NCI-H1048 (cell line): Measurements from ENCODE around the gene TP53I13.
A peak's percentile ranks its signal among the peaks of the same experiment; 100 is the strongest.
"Not testable (repeated sequence)": the region's sequence is repeated elsewhere in the genome, so short reads cannot be mapped to it uniquely, and the experiment has no call there.

Experiments used
- DNase-seq: peaks from one replicate; lab custom pipeline; 2025; lab: John Stamatoyannopoulos, UW

Gene TP53I13, protein sequence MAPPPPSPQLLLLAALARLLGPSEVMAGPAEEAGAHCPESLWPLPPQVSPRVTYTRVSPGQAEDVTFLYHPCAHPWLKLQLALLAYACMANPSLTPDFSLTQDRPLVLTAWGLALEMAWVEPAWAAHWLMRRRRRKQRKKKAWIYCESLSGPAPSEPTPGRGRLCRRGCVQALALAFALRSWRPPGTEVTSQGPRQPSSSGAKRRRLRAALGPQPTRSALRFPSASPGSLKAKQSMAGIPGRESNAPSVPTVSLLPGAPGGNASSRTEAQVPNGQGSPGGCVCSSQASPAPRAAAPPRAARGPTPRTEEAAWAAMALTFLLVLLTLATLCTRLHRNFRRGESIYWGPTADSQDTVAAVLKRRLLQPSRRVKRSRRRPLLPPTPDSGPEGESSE

DNA sequence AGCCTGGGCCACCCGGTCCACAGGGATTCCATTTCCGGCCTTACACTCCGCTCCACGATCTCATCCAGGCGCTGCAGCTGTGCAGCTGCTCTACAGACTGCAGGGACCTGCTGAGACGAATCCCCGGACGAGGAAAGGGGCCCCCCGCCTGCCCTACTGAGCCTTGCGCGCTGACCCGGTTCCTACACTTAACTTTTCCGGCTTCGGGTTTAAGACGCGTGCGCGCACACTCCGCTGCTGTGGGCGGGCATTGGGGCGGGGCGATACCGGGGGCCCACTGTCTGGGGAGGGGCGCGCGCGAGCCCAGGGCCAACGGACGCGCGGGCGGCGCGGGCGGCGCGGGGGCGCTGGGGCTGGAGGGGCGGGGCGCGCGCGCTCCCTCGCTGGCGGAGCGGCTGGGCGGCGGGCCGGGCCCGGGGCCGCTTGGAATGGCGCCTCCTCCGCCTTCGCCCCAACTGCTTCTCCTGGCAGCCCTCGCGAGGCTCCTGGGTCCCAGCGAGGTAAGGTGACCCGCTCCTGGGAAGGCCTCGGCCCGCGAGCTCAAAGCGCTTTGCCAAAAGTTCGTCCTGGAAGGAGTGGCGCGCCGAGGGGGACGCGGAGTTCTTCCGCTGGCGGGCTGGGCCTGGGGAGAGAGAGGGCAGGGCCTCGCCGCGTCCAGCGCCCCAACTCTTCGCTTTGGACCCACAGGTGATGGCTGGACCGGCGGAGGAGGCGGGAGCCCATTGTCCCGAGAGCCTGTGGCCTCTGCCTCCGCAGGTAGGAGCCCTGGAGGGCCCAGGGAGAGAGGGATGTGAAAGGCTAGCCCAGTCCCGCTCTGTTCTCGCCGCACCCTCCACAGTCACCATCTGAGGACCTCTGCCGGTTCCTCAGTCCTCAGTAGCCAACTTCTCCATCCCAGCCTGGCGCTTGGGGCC is at the start of gene TP53I13:
Gene TP53I13, plus strand, starts transcription at position 371 of the 914 bp plus-strand sequence. Its CDS starts 58 bp downstream, at position 429.
- DNase-seq, result peak; percentile 57

DNA sequence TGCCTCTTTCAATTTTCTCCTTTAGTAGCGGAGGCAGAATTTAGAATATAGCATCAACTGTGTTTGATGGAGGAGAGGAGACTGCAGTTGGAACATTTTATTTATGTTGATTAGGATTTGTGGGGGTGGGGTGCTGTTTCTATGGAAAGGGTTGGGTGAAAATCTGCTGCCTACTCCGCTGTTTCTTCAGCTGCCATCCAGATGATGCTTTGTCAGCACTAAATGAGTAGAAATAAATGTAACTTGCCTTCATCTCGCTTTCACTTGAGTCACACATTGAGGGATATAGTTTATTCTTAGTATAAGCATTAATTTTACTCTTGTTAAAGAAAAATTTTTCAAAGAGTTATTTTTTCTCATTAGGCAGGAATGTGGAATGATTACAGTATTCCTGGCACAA is 43.8 kb upstream of the TP53I13 start:
- DNase-seq, result no peak

DNA sequence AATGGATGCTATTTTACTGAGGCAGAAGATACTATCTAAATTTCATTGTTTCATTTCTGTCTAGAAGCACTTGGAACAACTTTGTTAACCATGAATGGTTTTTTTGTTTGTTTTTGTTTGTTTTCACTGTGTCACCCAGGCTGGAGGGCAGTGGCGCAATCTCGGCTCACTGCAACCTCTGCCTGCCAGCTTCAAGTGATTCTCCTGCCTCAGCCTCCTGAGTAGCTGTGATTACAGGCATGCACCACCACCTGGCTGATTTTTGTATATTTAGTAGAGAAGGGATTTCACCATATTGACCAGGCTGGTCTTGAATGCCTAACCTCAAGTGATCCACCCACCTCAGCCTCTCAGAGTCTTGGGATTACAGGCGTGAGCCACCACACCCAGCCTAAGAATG is 42.2 kb upstream of the TP53I13 start:
- DNase-seq, result no peak

DNA sequence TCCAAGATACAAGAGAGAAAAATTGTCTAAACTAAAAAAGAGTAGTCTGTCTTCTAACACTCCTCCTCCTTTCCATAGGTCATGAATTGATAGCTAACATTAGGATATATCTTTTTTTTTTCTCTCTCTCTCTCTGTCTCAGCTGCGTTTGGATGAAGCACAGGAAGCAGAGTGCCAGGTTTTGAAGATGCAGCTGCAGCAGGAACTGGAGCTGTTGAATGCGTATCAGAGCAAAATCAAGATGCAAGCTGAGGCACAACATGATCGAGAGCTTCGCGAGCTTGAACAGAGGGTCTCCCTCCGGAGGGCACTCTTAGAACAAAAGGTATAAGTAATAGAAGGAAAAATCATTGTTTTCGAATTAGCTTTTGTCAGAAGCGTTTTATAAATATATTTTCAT is 34.5 kb upstream of the TP53I13 start:
- DNase-seq, result no peak

DNA sequence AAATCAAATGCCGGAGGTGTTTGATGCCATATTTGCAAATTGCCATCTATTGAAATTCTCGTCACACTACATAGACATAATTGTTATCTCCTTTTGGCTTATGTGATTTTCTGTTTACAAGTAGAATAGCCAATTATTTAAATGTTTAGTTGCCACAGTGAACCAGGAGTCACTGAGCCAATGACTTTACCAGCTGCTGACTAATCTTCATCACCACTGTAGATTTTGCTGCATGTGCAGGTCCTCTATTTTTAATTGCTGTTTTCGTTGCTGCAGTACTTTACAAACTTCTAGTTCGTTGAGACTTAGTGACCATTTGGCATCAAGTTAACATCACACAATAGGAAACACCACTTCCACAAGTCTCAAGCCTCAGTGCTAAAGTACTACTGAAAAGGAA is 24.4 kb upstream of the TP53I13 start:
- no peak for DNase-seq

DNA sequence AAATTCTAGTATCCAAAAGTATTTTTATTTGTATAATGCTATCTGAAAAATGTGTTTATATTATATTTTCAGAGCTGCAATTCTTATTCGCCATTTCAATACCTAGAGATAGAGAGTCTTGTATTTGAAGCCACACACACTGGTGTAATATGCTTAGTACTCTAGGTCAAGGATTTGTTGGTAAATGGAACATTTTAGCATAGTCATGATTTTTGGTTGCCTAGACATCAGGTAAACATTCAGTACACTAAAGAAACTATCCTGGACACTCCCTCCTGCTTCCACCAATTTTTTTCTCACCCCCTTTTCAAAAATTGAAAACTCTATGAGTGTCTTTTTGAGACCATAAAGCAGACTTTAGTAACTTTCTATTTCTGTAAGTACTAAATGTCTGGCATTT is 22.4 kb upstream of the TP53I13 start:
- DNase-seq, result no peak

DNA sequence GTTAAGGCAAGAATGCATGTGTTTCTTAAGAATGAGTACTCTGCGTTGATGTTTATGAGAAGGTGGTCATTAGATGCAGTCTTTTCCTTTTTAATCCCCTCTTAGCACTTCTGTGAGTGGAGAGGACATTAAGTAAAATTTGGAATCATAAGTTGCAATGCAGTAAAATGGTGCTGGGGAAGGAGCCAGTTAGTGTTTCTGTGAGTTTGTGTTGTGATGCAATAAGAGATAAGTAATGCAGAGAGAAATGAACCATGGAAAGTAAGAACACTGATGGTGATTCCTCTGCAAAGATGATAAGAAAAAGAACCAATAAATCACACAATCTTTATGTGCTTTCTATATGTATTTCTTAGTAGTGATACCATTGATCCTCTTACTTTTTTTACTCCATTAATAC is 21.7 kb upstream of the TP53I13 start:
- DNase-seq, result no peak

DNA sequence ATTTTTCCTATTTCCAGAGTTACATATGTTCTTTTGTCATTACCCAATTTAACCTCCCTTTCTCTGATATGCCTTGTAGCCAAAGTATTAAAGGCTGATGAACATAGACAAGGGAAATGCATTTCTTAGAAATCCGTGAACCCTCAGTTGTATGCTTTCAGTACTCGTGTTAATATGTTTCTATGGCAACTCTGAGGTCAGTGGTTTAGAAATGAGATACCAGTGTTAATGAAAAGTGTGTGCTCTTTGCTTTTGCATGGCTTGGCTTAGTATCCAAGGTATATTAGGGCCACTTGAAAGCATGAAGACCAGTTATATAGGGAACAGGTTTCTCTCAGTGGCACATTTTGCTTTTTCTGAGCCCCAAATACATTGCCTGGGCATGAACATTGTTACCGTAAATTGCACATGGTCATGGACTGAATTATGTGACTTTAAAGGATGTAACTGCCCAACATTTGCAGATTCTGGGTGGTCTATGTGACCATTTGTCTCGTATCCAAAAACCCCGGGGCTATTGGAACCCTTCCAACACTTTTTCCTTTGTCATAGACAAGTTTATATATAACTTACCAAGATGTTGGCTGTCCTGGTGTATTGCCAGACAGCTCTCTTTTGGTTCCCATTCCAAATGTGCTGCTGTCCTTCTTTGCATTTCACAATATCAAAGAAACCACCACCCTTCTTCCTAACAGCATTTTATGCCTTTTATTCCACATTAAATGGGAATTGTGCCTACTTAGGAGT is 19.2 kb upstream of the TP53I13 start:
- no peak for DNase-seq

DNA sequence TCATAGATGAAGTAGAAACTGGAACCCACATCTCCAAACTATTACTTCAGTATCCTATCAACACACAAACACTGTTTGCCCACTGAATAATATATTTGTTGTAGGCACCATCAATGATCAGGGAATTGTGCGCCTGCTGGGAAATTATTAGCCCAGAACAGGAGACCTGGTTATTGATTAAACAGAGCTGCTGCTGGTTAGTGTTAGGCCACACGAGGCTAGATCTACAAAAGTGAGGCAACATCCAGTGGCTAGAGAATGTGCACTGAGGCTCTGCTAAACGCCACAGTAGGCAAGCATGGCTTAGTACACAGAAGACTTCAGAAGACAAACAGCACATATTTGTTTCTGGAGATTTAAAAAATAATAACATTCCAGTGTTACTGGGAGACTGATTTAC is 12.7 kb upstream of the TP53I13 start:
- no peak for DNase-seq

DNA sequence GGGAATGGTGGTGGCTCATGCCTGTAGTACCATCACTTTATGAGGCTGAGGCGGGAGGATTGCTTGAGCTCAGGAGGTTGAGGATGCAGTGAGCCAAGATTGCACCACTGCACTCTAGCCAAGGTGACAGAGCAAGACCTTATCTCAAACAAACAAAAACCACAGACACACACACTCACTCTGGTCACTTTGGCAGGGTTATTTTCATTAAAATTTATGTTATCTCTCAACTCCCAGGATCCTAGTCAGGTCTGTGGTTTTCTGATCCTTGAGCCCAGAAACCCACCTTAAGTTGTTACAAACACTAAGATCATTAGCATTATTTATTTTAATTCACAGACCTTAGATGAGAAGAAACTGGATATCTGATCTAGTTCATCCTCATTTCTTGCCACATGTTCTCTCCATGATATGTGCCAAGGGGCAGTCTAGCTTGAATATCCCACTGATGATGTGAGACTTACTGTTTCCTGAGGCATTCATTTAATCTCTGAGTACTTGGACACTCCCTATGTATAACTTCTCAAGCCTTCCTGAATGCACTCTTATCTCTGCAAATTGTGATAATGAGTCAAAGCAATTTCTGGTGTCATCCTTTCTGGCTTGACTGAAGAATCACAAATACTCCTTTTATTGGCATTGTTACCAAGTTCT is 11.3 kb upstream of the TP53I13 start:
- DNase-seq, result no peak

DNA sequence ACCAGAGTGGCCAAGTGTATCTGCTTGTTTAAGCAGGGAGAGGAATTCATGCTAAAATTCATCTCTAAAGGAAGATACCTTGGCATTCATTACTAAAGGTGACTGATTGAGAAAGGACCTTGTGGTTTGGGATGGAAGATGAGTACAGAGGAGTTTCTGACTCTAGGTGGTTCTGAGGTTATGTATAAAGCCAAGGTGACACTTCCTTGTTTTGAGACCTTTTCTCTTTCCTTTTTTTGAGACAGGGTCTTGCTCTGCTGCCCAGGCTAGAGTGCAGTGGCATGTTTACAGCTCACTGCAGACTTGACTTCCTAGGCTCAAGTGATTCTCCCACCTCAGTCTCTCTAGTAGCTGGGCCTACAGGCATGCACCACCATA is 10.8 kb upstream of the TP53I13 start:
- no peak for DNase-seq

DNA sequence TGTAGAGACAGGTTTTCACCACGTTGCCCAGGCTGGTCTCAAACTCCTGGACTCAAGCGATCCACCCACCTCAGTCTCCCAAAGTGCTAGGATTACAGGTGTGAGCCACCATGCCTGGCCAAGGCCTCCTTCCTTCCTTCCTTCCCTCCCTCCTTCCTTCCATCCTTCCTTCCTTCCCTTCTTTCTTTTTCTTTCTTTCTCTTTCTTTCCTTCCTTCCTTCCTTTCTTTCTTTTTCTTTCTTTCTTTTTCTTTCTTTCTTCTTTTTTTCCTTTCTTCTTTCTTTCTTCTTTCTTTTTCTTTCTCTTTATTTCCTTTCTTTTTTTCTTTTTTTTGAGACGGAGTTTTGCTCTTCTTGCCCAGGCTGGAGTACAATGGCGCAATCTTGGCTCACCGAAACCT is 10.4 kb upstream of the TP53I13 start:
- DNase-seq, result not testable (repeated sequence)

DNA sequence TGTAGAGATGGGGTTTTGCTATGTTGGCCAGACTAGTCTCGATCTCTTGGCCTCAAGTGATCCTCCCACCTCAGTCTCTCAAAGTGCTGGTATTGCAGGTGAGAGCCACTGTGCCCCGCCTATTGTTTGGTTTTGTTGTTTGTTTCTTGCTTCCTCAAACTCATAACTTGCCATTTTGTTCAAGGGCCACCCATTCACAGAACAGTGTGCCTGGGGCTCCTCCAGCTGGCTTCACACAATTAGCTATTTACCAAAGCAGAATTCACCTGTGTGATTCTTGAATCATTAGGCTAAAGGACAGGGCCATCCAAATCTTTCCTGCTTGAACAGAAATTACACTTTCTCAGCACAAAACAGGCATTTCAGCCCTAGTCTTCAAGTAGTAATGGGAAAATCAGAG is 8.9 kb upstream of the TP53I13 start:
- no peak for DNase-seq

DNA sequence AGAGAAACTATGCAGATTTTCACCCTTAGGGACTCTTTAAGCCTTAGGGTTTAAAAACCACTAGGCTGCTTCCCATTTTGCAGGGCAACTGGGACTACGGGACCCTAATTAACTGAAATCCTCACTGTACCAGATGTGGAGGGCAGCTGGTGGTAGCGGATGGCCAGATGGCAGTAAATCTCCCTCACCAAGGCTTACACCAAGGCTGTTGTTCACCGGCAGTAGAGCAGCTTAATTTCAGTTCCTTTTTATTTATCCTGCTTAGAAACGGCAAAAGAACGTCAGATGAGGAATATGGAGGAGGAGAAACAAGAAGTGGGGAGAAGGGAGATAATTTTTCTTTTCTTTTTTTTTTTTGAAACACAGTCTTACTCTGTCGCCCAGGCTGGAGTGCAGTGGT is 8.2 kb upstream of the TP53I13 start:
- no peak for DNase-seq

DNA sequence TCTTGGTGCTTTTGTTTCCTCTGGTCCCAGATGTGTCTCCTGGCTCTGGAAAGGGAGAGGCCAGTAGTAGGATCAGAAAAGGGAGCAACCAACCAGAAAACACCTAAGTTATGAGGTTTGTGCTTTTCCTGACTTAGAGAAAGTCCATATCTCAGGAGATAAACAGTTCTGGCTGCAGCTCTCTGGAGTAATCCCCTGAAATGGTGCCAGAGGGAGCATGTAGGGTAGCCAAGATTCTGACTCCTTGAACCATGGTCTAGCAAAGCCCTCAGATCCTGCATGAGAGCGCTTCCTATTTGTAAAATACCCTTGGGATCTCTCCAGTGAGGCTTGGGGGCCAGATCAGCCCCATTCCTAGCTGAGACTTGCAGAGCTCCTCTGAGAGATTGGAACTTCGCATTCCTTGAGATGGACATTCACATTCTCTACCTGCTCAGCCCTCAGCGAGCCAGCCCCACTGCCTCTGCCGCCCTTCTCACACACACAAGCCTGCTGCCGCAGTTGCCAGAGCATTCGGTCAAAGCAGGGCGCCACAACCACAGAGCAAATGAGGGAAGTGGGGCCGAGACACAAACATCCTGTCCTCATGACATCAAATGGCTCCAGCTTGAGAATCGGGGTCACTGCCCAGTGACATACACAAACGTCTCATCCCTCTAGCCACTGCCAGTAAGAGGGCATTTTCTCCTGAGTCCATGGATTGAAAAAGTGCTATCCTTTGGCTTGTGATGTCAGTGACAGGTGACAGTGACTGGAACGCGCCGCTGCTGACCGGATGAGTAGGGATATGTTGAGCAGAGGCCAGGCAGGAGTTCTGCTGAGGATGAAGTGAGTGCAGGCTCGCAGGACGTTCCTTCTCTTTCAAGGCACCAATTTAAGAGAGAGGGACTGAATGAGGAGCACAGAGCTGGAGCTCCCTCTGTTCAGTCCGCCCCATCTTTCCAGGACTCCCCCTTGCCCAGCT is 6.7 kb upstream of the TP53I13 start:
- DNase-seq, result no peak

DNA sequence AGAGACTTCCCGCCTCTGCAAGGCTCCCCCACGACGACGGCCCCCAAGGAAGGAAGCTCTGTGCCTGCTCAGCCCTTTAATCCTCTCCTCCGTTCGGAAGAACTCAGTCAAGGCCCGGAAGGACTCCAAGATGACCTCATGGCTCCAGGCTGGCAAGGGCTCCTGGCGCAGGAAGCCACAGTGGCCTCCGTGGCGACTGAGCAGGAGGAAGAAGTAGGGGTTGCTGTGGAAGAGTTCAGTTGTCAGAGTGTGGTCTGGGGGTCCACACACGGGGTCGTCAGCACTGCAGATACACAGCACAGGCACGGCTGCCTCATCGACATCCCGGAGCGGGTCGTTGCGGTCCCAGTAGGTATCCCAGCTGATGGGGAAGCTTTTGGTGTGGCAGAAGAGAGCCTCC is 5.9 kb upstream of the TP53I13 start:
- no peak for DNase-seq

DNA sequence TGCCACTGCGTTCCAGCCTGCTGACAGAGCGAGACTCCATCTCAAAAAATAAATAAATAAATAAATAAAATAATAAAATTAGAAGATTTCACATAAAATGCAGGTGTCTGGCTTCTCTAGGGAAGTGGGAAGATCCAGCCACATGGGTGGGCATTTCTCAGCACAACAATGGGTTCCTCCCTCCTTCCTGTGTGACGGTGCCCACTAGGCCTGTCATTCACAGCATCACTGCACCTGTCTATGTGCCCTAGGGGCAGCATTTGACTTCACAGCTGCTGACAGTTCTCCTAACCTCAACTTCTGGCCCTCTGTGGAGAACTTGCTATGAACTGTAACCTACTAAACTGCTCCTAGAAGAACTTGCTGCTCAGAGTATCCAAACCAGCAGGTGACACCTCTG is 4.7 kb upstream of the TP53I13 start:
- DNase-seq, result no peak

DNA sequence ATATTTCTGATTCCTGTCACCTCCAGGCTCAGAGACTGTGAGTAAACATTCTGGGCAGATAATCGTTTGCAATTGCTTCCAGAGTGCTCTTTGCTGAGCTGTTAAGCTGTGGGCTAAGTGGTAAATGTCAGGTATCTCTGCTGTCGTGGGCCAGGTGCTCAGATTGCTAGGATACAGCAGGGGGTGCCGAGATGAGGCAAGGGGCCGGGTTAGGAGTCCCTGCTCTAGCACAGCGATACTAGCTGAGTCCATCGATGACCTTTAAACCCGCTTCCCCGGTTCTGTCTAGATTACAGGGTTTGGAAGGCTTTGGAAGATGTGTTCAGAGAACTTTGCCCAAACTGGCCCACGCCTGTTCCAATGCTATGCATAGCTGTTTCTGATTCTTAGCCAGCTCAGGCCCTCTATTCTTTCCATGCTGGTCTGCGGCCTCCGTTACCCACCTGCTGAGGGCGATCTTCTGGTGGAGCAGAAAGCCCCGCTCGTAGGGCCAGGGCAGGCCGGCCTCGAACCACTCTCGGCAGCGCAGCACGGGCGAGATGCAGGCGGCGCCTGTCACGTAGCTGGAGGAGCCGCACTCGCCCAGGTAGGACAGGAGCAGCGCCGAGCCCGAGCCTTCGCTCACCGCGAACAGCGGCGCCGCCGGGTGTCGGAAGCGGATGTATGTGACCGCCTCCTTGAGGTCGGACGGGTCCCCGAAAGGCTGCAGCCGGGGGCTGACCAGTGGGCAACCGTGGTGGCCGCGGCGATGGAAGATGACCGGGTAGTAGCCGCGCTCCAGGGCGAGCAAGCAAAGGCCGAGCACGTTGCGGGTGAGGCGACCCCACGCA is 2.6 kb upstream of the TP53I13 start:
- no peak for DNase-seq

DNA sequence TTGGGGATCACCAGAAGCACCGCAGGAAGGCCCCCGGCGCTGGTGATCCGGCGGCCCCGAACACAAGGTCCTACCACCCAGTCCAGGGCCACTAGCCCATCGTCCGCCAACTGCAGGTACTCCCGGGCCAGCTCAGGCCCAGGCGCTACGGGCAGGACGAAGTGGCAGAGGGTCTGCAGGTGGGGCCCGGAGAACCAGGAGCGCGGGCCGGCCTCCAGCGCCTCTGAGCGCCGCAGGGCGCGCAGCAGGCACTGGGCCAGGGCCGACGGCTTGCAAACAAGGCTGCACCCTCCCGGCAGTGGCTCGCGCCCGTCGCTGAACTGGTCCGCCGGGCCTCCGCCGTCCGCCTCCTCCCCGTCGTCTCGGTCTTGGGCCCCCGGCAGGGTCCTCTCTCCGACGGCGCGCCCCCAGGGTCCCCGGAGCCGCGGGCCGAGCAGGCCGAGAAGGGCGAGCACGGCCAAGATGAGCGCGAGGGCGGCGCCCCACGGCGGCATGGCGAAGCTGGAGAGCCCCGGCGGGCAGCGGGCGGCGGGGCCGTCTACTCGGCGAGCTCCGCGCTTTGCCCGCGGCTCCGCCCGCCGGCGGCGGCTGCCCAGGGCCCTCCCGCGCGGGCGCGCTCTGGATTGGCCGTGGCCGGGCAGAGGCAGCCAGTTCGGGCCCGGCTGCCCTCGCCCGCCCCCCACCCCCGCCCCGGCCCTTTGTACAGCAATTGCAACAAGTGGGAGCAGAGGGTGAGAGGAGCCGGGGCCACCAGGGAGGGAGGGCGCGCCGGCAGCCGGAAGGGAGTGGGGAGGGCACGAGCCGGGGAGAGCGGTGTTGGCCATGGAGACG is 1.8 kb upstream of the TP53I13 start, which contains the start of gene ABHD15:
Gene ABHD15, minus strand, starts transcription at position 565 of the 831 bp plus-strand sequence. Its CDS starts 71 bp downstream, at position 494.
- DNase-seq, result no peak
